ENCODE results near the gene TEX29.

DNA sequence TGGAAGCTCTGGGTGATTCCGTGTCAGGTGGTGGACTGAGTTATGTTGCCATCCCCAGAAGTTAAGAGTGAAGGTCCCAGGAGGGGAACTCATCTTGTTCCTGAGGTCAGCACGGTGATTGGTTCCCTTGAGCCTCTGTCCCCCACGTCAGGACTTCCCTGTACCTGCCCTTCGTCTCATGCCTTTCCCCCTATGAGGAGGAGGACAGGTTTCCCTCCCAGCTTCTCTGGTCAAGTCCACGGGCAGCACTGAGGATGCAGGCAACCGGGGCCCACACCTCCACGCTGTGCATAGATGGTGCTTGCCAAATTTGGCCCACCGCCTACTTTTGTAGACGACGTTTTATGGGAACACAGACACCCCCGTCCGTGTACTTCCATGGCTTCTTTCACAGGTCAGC is 42.7 kb downstream of the TEX29 start:
- TF ChIP-seq POLR2A (IDR thresholded peaks at IDR 0.05), result no peak
- no peak for TF ChIP-seq CTCF (IDR thresholded peaks at IDR 0.05)
